Measurements from ENCODE around the gene KCNF1.

The KCNF1 gene

GRCh38 chr2:10908195-10908594 lies 3.5 kb upstream of the KCNF1 start:
- in situ Hi-C loops (cut with HindIII; ENCODE audit: low pct_ligation_motif_present, low sequenced_read_pairs) = no loop called here
- Histone ChIP-seq H3K36me3 (replicated peaks) (no peaks in the 10 kb centered on the region), H3K4me3 (ENCODE audit: low read depth, low read length) (no peak overlapping the region), H3K27ac (no peak overlapping the region), H3K27me3 (replicated peaks) (peaks cover 5% of the 10 kb centered on the region)
- TF ChIP-seq, protein P1, sequence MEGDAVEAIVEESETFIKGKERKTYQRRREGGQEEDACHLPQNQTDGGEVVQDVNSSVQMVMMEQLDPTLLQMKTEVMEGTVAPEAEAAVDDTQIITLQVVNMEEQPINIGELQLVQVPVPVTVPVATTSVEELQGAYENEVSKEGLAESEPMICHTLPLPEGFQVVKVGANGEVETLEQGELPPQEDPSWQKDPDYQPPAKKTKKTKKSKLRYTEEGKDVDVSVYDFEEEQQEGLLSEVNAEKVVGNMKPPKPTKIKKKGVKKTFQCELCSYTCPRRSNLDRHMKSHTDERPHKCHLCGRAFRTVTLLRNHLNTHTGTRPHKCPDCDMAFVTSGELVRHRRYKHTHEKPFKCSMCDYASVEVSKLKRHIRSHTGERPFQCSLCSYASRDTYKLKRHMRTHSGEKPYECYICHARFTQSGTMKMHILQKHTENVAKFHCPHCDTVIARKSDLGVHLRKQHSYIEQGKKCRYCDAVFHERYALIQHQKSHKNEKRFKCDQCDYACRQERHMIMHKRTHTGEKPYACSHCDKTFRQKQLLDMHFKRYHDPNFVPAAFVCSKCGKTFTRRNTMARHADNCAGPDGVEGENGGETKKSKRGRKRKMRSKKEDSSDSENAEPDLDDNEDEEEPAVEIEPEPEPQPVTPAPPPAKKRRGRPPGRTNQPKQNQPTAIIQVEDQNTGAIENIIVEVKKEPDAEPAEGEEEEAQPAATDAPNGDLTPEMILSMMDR (IDR thresholded peaks at IDR 0.05; ENCODE audit: low read depth, low read length, missing control alignments) = no peak
- no peak for DNase-seq

GRCh38 chr2:10909050-10909995 lies 2.4 kb upstream of the KCNF1 start:
- in situ Hi-C loops (cut with HindIII; ENCODE audit: low pct_ligation_motif_present, low sequenced_read_pairs) = no loop called here
- Histone ChIP-seq H3K27ac (no peak overlapping the region), H3K27me3 (replicated peaks) (peaks cover 5% of the 10 kb centered on the region), H3K36me3 (replicated peaks) (no peaks in the 10 kb centered on the region), H3K4me3 (ENCODE audit: low read depth, low read length) (no peak overlapping the region)
- DNase-seq = no peak
- TF ChIP-seq, protein P1 (IDR thresholded peaks at IDR 0.05; ENCODE audit: low read depth, low read length, missing control alignments) = peak; percentile 66

- no peak for DNase-seq
- no peaks in the 10 kb centered on the region for H3K36me3 ChIP-seq (replicated peaks)
- peaks cover 5% of the 10 kb centered on the region for H3K27me3 ChIP-seq (replicated peaks)
- in situ Hi-C loops (cut with HindIII; ENCODE audit: low pct_ligation_motif_present, low sequenced_read_pairs) = no loop called here
- TF ChIP-seq, protein P1 (IDR thresholded peaks at IDR 0.05; ENCODE audit: low read depth, low read length, missing control alignments) = no peak
- no peak overlapping the region for H3K4me3 ChIP-seq (ENCODE audit: low read depth, low read length)
- H3K27ac ChIP-seq = no peak overlapping the region
These were observed 1.8 kb upstream of the KCNF1 start for GRCh38 chr2:10909996-10910341.

DNA sequence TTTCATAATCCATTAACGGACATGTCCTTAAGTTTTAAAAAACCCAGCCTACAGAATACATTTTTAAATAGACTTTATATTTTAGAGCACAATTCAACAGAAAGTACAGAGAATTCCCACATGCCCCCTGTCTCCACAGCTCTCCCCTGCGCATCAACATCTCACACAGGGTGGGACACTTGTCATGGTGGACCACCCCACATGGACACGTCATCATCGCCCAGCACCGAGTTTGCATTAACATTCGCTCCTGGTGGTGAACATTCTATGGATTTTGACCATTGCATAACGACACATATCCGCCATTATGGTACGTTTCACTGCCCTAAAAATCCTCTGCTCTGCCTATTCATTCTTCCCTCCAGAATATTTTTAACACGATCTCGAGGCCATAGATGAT lies 1.1 kb upstream of the KCNF1 start:
- Histone ChIP-seq H3K27ac (no peak overlapping the region), H3K27me3 (replicated peaks) (peaks cover 5% of the 10 kb centered on the region), H3K36me3 (replicated peaks) (no peaks in the 10 kb centered on the region), H3K4me3 (ENCODE audit: low read depth, low read length) (no peak overlapping the region)
- TF ChIP-seq, protein P1 (IDR thresholded peaks at IDR 0.05; ENCODE audit: low read depth, low read length, missing control alignments) = no peak
- no peak for DNase-seq
- in situ Hi-C loops (cut with HindIII; ENCODE audit: low pct_ligation_motif_present, low sequenced_read_pairs) = no loop called here

DNA sequence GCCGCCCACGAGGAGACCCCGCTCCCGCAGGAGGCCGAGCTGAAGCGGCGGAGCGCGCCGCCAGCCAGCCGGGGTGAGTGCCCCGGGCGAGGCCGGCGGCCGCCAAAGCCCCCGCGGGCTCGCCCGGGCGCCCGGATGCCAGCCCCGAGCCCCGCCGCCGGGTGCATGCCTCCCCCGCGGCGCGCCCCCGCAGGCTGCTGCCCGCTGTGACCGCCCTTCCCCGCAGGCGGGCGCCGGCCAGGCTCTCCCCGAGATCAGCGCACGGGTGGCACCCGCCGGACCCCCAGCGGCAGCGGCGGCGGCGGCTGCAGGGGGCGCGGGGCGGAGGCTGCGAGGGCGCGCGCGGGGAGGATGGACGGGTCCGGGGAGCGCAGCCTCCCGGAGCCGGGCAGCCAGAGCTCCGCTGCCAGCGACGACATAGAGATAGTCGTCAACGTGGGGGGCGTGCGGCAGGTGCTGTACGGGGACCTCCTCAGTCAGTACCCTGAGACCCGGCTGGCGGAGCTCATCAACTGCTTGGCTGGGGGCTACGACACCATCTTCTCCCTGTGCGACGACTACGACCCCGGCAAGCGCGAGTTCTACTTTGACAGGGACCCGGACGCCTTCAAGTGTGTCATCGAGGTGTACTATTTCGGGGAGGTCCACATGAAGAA lies 470 bp downstream of the KCNF1 start:
- no peaks in the 10 kb centered on the region for H3K36me3 ChIP-seq (replicated peaks)
- peaks cover 5% of the 10 kb centered on the region for H3K27me3 ChIP-seq (replicated peaks)
- no peak for DNase-seq
- TF ChIP-seq, protein P1 (IDR thresholded peaks at IDR 0.05; ENCODE audit: low read depth, low read length, missing control alignments) = no peak
- H3K27ac ChIP-seq = no peak overlapping the region
- in situ Hi-C loops (cut with HindIII; ENCODE audit: low pct_ligation_motif_present, low sequenced_read_pairs) = no loop called here
- H3K4me3 ChIP-seq (ENCODE audit: low read depth, low read length) = peak overlapping the region; percentile 32

All from brain microvascular endothelial cell (primary cell).